GM21717 (cell line): ENCODE results near the gene YAF2.

Source experiments
- ATAC-seq: cut with Tn5 transposase; IDR thresholded peaks from one replicate; pipeline ENCODE4 v1.9.1; 2021; ENCODE audit warnings: mild to moderate bottlenecking, moderate library complexity; ENCODE audit not compliant: unreplicated experiment

YAF2 gene

DNA sequence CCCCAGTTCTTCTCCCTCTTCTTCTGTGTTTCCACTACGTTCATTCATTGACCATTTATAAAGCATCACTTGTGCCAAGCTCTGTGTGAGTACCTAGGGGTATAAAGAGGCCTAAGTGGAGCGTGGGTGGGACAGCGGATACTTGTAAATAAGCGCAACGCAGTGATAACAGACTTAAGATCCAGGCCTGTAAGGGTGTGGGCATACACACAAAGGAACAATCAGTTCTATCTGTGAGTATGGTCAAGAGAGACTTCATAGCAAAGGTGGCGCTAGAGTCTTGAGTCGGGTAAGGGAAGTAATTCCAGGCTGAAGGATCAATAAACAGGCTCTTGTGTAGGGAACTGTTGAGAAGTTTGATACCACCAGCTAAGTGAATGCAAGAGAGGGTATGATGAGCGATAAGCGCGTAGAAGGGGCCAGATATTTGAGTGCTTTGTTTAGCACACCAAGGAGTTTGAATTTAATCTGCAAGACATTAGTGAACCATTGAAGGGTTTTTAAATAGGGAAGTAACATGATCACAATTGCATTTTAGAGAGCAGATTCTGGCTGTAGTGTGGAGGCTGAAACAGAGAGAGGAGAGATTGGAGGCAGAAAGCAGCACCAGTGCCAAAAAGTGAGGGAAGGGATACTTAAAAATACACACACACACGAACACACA, 92.4 kb downstream of the YAF2 start:
- ATAC-seq: no peak

DNA sequence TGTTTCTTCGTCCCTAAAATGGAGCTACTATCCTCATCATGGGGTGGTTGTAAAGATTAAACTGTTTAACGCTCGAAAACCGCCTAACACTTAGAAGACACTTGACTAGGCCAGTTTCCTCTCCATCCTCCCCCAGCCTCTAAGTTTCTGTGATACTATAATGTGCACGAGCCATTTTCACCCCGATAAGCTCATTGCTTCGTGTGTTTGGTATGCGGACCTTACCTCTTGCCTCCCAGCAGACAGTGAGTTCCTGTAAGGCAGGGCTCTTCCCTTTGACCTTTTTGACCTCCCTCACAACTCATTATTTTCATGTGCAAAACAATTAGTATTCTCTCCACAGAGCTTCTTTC, 92.9 kb downstream of the YAF2 start:
- ATAC-seq: no peak

GRCh38 chr12:42144408-42145196, 93.4 kb downstream of the YAF2 start, which contains the start of gene GXYLT1:
Gene GXYLT1, minus strand, starts transcription at chr12:42144874. Its CDS starts 228 bp downstream, at chr12:42144646.
- ATAC-seq: peak; percentile 95

DNA sequence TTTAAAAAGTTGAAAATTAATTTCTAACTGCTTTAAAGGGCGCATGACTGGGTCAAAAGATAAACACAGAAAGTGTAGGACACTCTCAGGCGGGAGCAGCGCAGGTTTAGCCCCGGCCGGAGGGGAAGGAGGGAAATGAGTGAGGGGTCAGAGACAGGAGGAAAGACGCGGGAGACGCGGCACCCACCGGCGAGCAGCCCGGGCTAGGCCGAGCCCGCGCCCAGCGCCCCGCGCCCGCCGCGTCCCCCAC, 94.0 kb downstream of the YAF2 start:
- ATAC-seq: peak; percentile 29

DNA sequence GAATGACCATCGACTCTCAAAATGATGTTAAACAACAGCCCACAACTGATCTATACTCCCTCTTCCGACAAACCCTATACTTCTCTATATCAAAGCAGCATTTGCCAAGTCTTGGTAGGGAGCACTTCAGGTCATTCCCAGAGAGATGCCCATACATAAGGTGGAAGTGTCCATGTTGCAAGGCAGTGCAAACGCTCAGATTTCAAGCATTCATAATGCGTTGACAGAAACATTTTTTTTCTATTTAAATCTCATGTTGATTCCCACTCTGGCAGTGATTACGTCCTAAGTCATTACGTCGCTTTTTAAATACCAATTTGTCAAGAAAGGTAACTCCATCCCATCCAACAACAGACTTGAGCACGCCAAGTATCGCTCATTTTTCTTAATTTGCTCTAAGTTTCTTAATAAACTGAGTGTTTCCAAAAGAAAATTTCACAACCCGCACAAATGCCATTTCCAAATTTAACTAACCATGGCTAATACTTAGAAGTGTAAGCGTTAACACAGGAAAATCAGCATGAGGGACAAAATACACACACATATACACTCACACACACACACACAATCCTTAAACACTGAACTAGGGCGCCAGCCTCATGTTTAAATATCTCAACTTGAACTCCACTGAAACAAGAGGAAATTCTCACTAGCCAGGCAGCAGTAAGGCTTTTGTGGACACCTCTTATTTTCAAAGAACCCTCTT, 94.4 kb downstream of the YAF2 start:
- ATAC-seq: no peak

GRCh38 chr12:42141981-42142606, 96.0 kb downstream of the YAF2 start:
- no peak for ATAC-seq

DNA sequence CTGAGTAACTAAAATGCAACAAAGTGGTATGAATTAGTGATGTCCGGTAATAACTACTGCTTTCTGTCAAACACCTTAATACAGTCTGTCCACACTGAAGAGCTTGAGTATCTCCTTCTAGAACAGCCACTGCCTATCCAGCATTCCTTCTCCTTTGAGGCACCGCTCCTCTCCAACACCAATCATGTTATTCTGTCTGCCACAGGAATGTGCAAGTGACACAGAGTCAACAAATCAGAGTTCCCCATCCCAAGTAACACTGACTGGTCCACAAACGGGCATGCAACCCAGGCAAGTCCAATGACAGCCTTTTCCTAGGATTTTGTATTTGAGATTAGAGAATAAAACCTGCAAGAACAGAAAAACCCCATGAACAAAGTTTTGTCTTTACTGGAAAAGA, 97.1 kb downstream of the YAF2 start:
- no peak for ATAC-seq

- no peak for ATAC-seq
Measured at GRCh38 chr12:42135259-42135814, 102.7 kb downstream of the YAF2 start.

- no peak for ATAC-seq
Measured at GRCh38 chr12:42130672-42131402, 107.2 kb downstream of the YAF2 start.

DNA sequence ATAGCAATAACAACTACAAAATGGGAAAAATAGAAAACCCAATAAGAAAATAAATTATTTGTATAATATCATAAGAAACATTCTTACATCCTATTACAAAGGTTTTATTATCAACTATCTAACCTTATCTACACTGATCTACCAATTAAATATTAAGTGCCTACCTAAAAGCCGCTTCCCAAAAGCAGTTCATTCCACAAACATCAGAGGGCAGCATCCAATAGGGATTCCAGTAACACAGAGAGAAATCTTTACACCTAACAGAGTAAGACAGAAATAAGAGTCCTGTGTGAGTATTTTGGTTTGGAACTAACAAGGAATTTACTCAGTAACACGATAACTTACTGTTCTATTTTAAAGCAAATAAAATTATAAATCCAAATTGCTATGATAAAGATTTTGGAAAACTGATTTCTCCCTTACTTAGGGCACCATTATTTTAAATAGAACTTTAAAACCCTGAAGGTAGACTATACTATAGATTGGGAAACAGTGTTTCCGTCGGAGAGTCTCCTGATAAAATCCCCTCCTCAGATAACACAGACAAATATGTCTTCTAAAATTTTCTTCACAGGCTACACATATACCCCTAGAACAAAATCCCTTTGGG, 108.3 kb downstream of the YAF2 start:
- no peak for ATAC-seq

DNA sequence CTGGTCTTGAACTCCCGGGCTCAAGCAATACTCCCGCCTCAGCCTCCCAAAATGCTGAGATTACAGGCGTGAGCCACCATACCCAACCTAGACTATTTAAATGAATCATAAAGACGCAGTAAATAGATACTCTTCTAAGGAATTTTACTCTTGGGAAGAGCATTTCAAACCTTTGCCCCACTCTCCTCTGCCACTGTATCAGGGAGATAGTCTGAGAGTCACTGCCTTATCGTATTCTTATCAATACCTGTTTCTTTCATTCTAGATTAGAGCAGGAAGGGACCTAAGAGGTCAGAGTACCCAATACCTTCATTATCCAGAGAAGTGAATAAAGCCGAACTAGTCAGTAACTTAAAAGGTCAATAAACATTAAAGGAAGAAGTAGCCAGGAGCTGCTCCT, 109.2 kb downstream of the YAF2 start:
- no peak for ATAC-seq

DNA sequence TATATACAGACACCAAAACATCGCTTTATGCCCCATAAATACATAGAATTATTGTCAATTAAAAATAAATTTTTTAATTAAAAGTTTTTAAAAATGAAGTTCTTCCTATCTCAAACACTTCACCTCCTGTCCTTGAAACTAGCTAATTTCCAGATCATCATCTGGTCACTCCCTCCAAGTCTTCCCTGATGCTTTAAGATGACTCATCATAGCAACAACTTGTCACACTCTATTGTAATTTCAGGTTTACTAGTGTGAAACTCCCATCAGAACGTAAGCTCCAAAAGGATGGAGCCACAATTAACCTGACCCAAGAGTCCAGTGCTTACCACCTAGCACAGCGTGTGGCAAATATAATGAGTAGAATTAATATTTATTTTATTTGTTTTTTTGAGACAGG, 109.7 kb downstream of the YAF2 start:
- peak; percentile 54 for ATAC-seq

DNA sequence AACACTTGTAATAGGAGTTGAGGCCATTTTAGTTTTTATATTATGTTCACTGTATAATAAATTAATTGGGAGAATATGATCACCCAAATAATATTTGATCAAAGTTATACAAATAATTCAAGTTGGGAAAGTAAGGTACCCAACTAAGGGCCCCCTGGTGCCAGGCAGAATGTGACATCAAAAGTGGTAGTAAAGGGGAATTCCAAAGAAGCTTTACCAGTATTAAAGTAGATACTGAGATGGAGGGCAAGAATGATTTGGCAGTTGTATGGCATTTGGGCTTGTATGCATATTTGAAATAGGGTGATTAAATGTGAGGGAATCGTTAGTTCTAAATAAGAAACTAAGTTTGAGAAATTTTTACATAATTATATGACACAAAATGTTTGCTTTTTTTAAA, 111.1 kb downstream of the YAF2 start:
- no peak for ATAC-seq

- ATAC-seq: no peak
Measured at GRCh38 chr12:42125388-42125767, 112.7 kb downstream of the YAF2 start.

DNA sequence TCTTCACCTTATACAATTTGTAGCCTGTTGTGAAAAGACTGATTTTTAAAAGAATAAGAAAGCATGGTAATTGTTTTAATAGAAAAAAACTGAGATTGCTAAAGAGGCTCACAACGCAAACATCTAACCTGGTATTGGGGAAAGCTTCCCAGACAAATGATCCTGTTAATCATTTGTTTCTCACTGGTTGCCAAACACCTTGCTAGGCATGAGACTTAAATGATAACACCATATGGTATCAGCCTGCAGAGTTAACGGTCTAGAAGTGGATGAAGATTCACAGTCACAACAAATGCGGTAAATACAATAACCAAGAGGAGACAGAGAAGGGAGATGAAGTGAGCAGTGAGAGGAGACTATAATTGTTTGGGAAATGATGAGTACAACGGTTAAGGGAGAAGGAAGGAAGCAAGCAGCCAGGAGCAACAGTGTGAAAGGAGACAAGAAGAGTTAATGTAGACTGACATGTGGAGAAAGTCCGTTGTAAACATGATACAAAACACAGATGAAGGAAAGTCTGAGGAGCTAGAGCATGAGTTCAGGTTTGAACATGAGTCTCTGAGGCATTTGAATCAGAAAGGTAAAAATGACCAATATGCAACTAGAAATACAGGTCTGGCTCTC, 113.2 kb downstream of the YAF2 start:
- ATAC-seq: no peak

GRCh38 chr12:42119085-42119633, 118.9 kb downstream of the YAF2 start:
- ATAC-seq: no peak

GRCh38 chr12:42118136-42118879, 119.7 kb downstream of the YAF2 start:
- ATAC-seq: no peak

DNA sequence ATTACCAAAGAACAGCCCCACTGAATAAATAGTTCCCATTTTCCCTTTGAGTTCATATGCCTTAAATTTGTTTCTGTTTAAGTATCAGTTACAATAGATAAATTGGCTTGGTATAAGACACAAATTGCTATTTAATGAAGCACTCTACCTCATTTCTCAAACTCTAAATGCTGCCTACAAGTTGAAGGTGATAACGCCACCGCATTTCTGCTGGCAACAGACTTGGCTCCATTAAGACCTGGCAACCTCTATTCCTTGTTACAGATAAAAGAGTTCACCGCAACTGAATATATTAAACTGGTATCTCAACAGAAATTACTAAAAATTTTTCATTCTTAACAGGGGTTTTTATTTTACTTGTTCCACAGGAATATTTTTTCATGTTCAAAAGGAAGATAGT, 129.0 kb downstream of the YAF2 start:
- no peak for ATAC-seq
